H9 (cell line): ENCODE results near the gene RASGEF1C. TPM values are rescaled to one million over a fixed set of nuclear protein-coding genes. Genes with fewer than 3 reads are reported as not detected.

Experiments used
- DNase-seq: peaks from one replicate; pipeline ENCODE4 v3.0.0-alpha.2; 2017
- H2AFZ ChIP-seq: one replicate; pipeline ENCODE4 v1.6.1; 2013; ENCODE audit warnings: mild to moderate bottlenecking, low read length, control low read depth, moderate library complexity
- H2AK5ac ChIP-seq: 2 replicates; pipeline ENCODE4 v1.6.1; 2013; ENCODE audit warnings: low read length, control low read depth, mixed read lengths; ENCODE audit not compliant: insufficient read length
- H2BK120ac ChIP-seq: one replicate; pipeline ENCODE4 v1.6.1; 2013; ENCODE audit warnings: low read depth, mild to moderate bottlenecking, low read length, control low read depth, inconsistent platforms; ENCODE audit not compliant: poor library complexity, severe bottlenecking
- H2BK12ac ChIP-seq: 2 replicates; pipeline ENCODE4 v1.6.1; 2013; ENCODE audit warnings: low read length, control low read depth, mixed read lengths, low read depth; ENCODE audit not compliant: insufficient read length
- H2BK15ac ChIP-seq: 2 replicates; pipeline ENCODE4 v1.6.1; 2013; ENCODE audit warnings: low read depth, low read length, control low read depth
- H2BK20ac ChIP-seq: one replicate; pipeline ENCODE4 v1.6.1; 2013; ENCODE audit warnings: low read depth, mild to moderate bottlenecking, low read length, control low read depth, inconsistent platforms; ENCODE audit not compliant: poor library complexity, severe bottlenecking
- H2BK5ac ChIP-seq: 2 replicates; pipeline ENCODE4 v1.6.1; 2013; ENCODE audit warnings: low read length, control low read depth, mixed read lengths; ENCODE audit not compliant: insufficient read length
- H3K14ac ChIP-seq: 2 replicates; pipeline ENCODE4 v1.6.1; 2013; ENCODE audit warnings: low read length, control low read depth; ENCODE audit not compliant: insufficient read depth
- H3K18ac ChIP-seq: 2 replicates; pipeline ENCODE4 v1.6.1; 2013; ENCODE audit warnings: low read depth, mild to moderate bottlenecking, mixed read lengths, low read length, control low read depth; ENCODE audit not compliant: insufficient read length
- H3K23ac ChIP-seq: 2 replicates; pipeline ENCODE4 v1.6.1; 2013; ENCODE audit warnings: low read length, control low read depth, mixed read lengths, low read depth; ENCODE audit not compliant: insufficient read length
- H3K23me2 ChIP-seq: 2 replicates; pipeline ENCODE4 v1.6.1; 2013; ENCODE audit warnings: low read depth, mild to moderate bottlenecking, mixed read lengths, low read length, control low read depth; ENCODE audit not compliant: insufficient read length, poor library complexity, severe bottlenecking
- H3K27ac ChIP-seq: 2 replicates; pipeline ENCODE4 v1.5.1; 2013; ENCODE audit warnings: low read length, control low read depth, mixed read lengths, low read depth; ENCODE audit not compliant: insufficient read length
- H3K27me3 ChIP-seq: 2 replicates; pipeline ENCODE4 v1.6.1; 2013; ENCODE audit warnings: low read length, control low read depth, inconsistent platforms; ENCODE audit not compliant: insufficient read depth
- H3K4ac ChIP-seq: 2 replicates; pipeline ENCODE4 v1.6.1; 2013; ENCODE audit warnings: low read depth, mild to moderate bottlenecking, control low read depth, inconsistent platforms, low read length, moderate library complexity
- H3K4me1 ChIP-seq: 2 replicates; pipeline ENCODE4 v1.6.1; 2013; ENCODE audit warnings: low read length, control low read depth, inconsistent platforms; ENCODE audit not compliant: insufficient read depth
- H3K4me2 ChIP-seq: 2 replicates; pipeline ENCODE4 v1.6.1; 2013; ENCODE audit warnings: low read length, control low read depth, mixed read lengths; ENCODE audit not compliant: insufficient read length, insufficient read depth
- H3K56ac ChIP-seq: 2 replicates; pipeline ENCODE4 v1.6.1; 2013; ENCODE audit warnings: low read depth, mild to moderate bottlenecking, mixed read lengths, low read length, control low read depth; ENCODE audit not compliant: insufficient read length
- H3K79me1 ChIP-seq: 2 replicates; pipeline ENCODE4 v1.6.1; 2013; ENCODE audit warnings: low read depth, mild to moderate bottlenecking, moderate library complexity, low read length, control low read depth, inconsistent platforms; ENCODE audit not compliant: insufficient read depth, poor library complexity, severe bottlenecking
- H3K79me2 ChIP-seq: 2 replicates; pipeline ENCODE4 v1.6.1; 2013; ENCODE audit warnings: low read length, control low read depth, inconsistent platforms; ENCODE audit not compliant: insufficient read depth
- H3K9ac ChIP-seq: 2 replicates; pipeline ENCODE4 v1.6.1; 2013; ENCODE audit warnings: low read length, control low read depth, mixed read lengths; ENCODE audit not compliant: insufficient read length; ENCODE audit errors: extremely low read depth
- H3K9me3 ChIP-seq: one replicate; pipeline ENCODE4 v1.6.1; 2013; ENCODE audit warnings: low read depth, low read length, inconsistent platforms; ENCODE audit not compliant: control insufficient read depth
- H3T11ph ChIP-seq: one replicate; pipeline ENCODE4 v1.6.1; 2013; ENCODE audit warnings: mild to moderate bottlenecking, low read length, control low read depth, inconsistent platforms
- H4K20me1 ChIP-seq: one replicate; pipeline ENCODE4 v1.6.1; 2013; ENCODE audit not compliant: control insufficient read depth, insufficient read length, insufficient read depth
- H4K5ac ChIP-seq: 2 replicates; pipeline ENCODE4 v1.6.1; 2013; ENCODE audit warnings: low read depth, mild to moderate bottlenecking, mixed read lengths, low read length, control low read depth; ENCODE audit not compliant: insufficient read length
- H4K8ac ChIP-seq: replicated peaks from 2 replicates; pipeline ENCODE4 v1.6.1; 2013; ENCODE audit warnings: low read length, control low read depth, mixed read lengths, low read depth; ENCODE audit not compliant: insufficient read length
- H4K91ac ChIP-seq: 2 replicates; pipeline ENCODE4 v1.6.1; 2013; ENCODE audit warnings: low read depth, mild to moderate bottlenecking, moderate library complexity, mixed read lengths, low read length, control low read depth; ENCODE audit not compliant: insufficient read length
- H3K27ac Mint-ChIP-seq, 3 experiments: 2 replicates in 2 of 3; 3 replicates in 1 of 3; pipeline ENCODE4 v1.8.0; 2020 to 2021; ENCODE audit warnings: mixed read lengths in 3 of 3, mild to moderate bottlenecking in 1 of 3, moderate library complexity in 1 of 3
- H3K27me3 Mint-ChIP-seq: 2 replicates; pipeline ENCODE4 v1.8.0; 2021; ENCODE audit warnings: low read depth, mild to moderate bottlenecking, moderate library complexity, mixed read lengths
- H3K36me3 Mint-ChIP-seq, 3 experiments: 2 replicates in 2 of 3; 3 replicates in 1 of 3; pipeline ENCODE4 v1.8.0; 2020 to 2021; ENCODE audit warnings: low read depth in 3 of 3, mixed read lengths in 3 of 3; ENCODE audit not compliant: insufficient read depth in 1 of 3
- H3K4me1 Mint-ChIP-seq, 2 experiments: 2 replicates each; pipeline ENCODE4 v1.8.0; 2020; ENCODE audit warnings: mixed read lengths in 2 of 2
- H3K4me3 Mint-ChIP-seq, 2 experiments: 2 replicates in 1 of 2; 3 replicates in 1 of 2; pipeline ENCODE4 v1.8.0; 2020 to 2021; ENCODE audit warnings: mild to moderate bottlenecking in 2 of 2, mixed read lengths in 2 of 2, moderate library complexity in 1 of 2
- H3K9me3 Mint-ChIP-seq, 2 experiments: 2 replicates in 1 of 2; 3 replicates in 1 of 2; pipeline ENCODE4 v1.8.0; 2020; ENCODE audit warnings: mild to moderate bottlenecking in 2 of 2, mixed read lengths in 2 of 2, moderate library complexity in 1 of 2
- CTCF ChIP-seq: fragments of 200-600 bp; sonication (generic); conservative IDR thresholded peaks from 3 replicates; pipeline ENCODE4 v1.8.0; 2021; ENCODE audit warnings: antibody characterized with exemption, mild to moderate bottlenecking
- WGBS: extraction: QIAGEN DNeasy Blood & Tissue Kit; methylation state at CpG from one replicate; pipeline ENCODE4 v1.1.7; 2013; ENCODE audit warnings: missing lambda C conversion rate, low lambda C conversion rate, mixed read lengths; ENCODE audit not compliant: insufficient read length; ENCODE audit errors: extremely low coverage; 5-methylcytosine and 5-hydroxymethylcytosine counted together
- total RNA-seq: library from RNA; stranded (reverse); gene quantifications from 2 replicates; pipeline ENCODE4 v1.2.1, GENCODE V29; 2021

The RASGEF1C gene
- total RNA-seq, 1 experiment from 2014 or later, result 0.83 TPM

- peaks cover 7% of the 10 kb centered on the region; the same call in 1 of the 2 replicates for H3K27me3 ChIP-seq
- H2AFZ ChIP-seq, result no peak overlapping the region
- no peaks in the 10 kb centered on the region for H3K23me2 ChIP-seq
- no peak for TF ChIP-seq CTCF
- H2AK5ac ChIP-seq, result no peak overlapping the region
- H3K79me1 ChIP-seq, result no peaks in the 10 kb centered on the region
- no peak overlapping the region for H4K91ac ChIP-seq
- no peak overlapping the region for H2BK120ac ChIP-seq
- no peak overlapping the region for H3K27ac Mint-ChIP-seq
- H3K56ac ChIP-seq, result no peak overlapping the region
- no peak overlapping the region for H2BK12ac ChIP-seq
- no peaks in the 10 kb centered on the region for H4K20me1 ChIP-seq
- H3K4me1 ChIP-seq, result no peaks in the 10 kb centered on the region
- no peak overlapping the region for H4K5ac ChIP-seq
- H3K14ac ChIP-seq, result no peak overlapping the region
- H3K4me1 Mint-ChIP-seq, result peaks cover 11 to 17% of the 10 kb centered on the region in 2 experiments; a peak in 3 of 4 replicates
- no CpG with 5 or more reads among the region's 1 CpG for WGBS
- no peak overlapping the region for H3K9ac ChIP-seq
- no peak overlapping the region for H2BK5ac ChIP-seq
- no peak overlapping the region for H3K18ac ChIP-seq
- H3K79me2 ChIP-seq, result no peaks in the 10 kb centered on the region
- no peak for DNase-seq
- H3K23ac ChIP-seq, result no peak overlapping the region
- H2BK15ac ChIP-seq, result no peak overlapping the region
- H3T11ph ChIP-seq, result no peak overlapping the region
- no peak overlapping the region for H3K4me2 ChIP-seq
- H3K27ac ChIP-seq, result no peak overlapping the region
- H4K8ac ChIP-seq, result no peak overlapping the region
- H3K9me3 ChIP-seq, result no peaks in the 10 kb centered on the region
- no peak overlapping the region for H2BK20ac ChIP-seq
- no peaks in the 10 kb centered on the region; a peak in 1 of 7 replicates for H3K36me3 Mint-ChIP-seq
- no peak overlapping the region for H3K4me3 Mint-ChIP-seq
- H3K27me3 Mint-ChIP-seq, result peaks cover 31% of the 10 kb centered on the region
- H3K4ac ChIP-seq, result no peak overlapping the region
- H3K9me3 Mint-ChIP-seq, result 0 out of 5 replicates have a peak, but pooled peaks cover 0 to 4% of the 10 kb centered on the region in 2 experiments
These were observed 3.1 kb downstream of the RASGEF1C start for GRCh38 chr5:180205916-180206315.
